Naive thymus-derived CD8-positive, alpha-beta T cell (primary cell): ENCODE data around the gene BSG. TPM values are rescaled to one million over a fixed set of nuclear protein-coding genes. Genes with fewer than 3 reads are reported as not detected.

Experiments
- polyA plus RNA-seq, 3 donors: library from polyadenylated mRNA; unstranded; fragments of 300-500 nt; fragmentation: Illumina TruSeq; gene quantifications; one replicate each; pipeline ENCODE4 v1.2.3, GENCODE V29; 2021
- total RNA-seq, 8 experiments: library from RNA in 2 of 8; stranded (reverse) in 2 of 8; gene quantifications; one replicate each; pipeline ENCODE4 v1.2.3 and lab custom pipeline; 2021 to 2026

BSG gene
- total and polyA plus RNA-seq, 5 experiments from 2014 or later, result 106 to 313 (median 282) TPM

Other genes with a start within 250 kb of the BSG start
- 10 to 100 TPM; 16.8 to 20.3 TPM for gene MIER2, start 227.8 kb upstream of the BSG start, total RNA-seq
- gene MIER2, start 227.8 kb upstream of the BSG start, polyA plus RNA-seq, result 1 to 10 TPM; 2.1 to 3.1 (median 2.4) TPM
- gene C2CD4C, start 163.4 kb upstream of the BSG start, total RNA-seq, result not detected
- gene C2CD4C, start 163.4 kb upstream of the BSG start, polyA plus RNA-seq, result not detected
- gene SHC2, start 111.6 kb upstream of the BSG start, total RNA-seq, result 1 to 10 TPM; 3.6 to 4.0 TPM
- gene SHC2, start 111.6 kb upstream of the BSG start, polyA plus RNA-seq, result 1 to 10 TPM in 1 of 3 donors, under 1 TPM in 2; 0.30 to 1.8 (median 0.41) TPM
- gene MADCAM1, start 76.1 kb upstream of the BSG start, total RNA-seq, result 1 to 10 TPM; 1.1 to 1.2 TPM
- gene MADCAM1, start 76.1 kb upstream of the BSG start, polyA plus RNA-seq, result under 1 TPM; 0.17 to 0.33 (median 0.17) TPM
- gene TPGS1, start 65.1 kb upstream of the BSG start, total RNA-seq, result 10 to 100 TPM; 31.5 to 33.0 TPM
- gene TPGS1, start 65.1 kb upstream of the BSG start, polyA plus RNA-seq, result 10 to 100 TPM; 31.6 to 43.3 (median 42.3) TPM
- 10 to 100 TPM; 41.7 to 46.7 TPM for gene CDC34, start 40.8 kb upstream of the BSG start, total RNA-seq
- 10 to 100 TPM; 20.6 to 43.5 (median 27.9) TPM for gene CDC34, start 40.8 kb upstream of the BSG start, polyA plus RNA-seq
- 10 to 100 TPM; 46.9 to 55.9 TPM for gene GZMM, start 28.5 kb upstream of the BSG start, total RNA-seq
- gene GZMM, start 28.5 kb upstream of the BSG start, polyA plus RNA-seq, result 100 to 1,000 TPM; 228 to 450 (median 333) TPM
- gene HCN2, start 17.3 kb downstream of the BSG start, total RNA-seq, result under 1 TPM; 0.49 to 0.68 TPM
- under 1 TPM in 2 of 3 donors, not detected in 1; 0.03 to 0.06 TPM for gene HCN2, start 17.3 kb downstream of the BSG start, polyA plus RNA-seq
- 10 to 100 TPM; 88.4 to 92.3 TPM for gene POLRMT, start 60.9 kb downstream of the BSG start, total RNA-seq
- gene POLRMT, start 60.9 kb downstream of the BSG start, polyA plus RNA-seq, result 10 to 100 TPM; 33.2 to 71.1 (median 37.4) TPM
- gene FGF22, start 67.3 kb downstream of the BSG start, total RNA-seq, result 1 to 10 TPM; 2.4 to 2.6 TPM
- gene FGF22, start 67.3 kb downstream of the BSG start, polyA plus RNA-seq, result not detected
- 100 to 1,000 TPM; 122 to 125 TPM for gene RNF126, start 90.6 kb downstream of the BSG start, total RNA-seq
- gene RNF126, start 90.6 kb downstream of the BSG start, polyA plus RNA-seq, result 10 to 100 TPM; 56.2 to 70.7 (median 61.0) TPM
- 1 to 10 TPM; 3.0 to 4.2 TPM for gene FSTL3, start 103.8 kb downstream of the BSG start, total RNA-seq
- gene FSTL3, start 103.8 kb downstream of the BSG start, polyA plus RNA-seq, result 1 to 10 TPM; 2.4 to 3.2 (median 2.8) TPM
- not detected for gene PRSS57, start 122.9 kb downstream of the BSG start, total RNA-seq
- 1 to 10 TPM in 1 of 3 donors, not detected in 2; 1.2 TPM for gene PRSS57, start 122.9 kb downstream of the BSG start, polyA plus RNA-seq
- not detected for gene PALM, start 136.3 kb downstream of the BSG start, total RNA-seq
- gene PALM, start 136.3 kb downstream of the BSG start, polyA plus RNA-seq, result not detected
- not detected for gene MISP, start 178.5 kb downstream of the BSG start, total RNA-seq
- not detected for gene MISP, start 178.5 kb downstream of the BSG start, polyA plus RNA-seq
- 100 to 1,000 TPM; 321 to 323 TPM for gene PTBP1, start 224.9 kb downstream of the BSG start, total RNA-seq
- 100 to 1,000 TPM; 110 to 190 (median 110) TPM for gene PTBP1, start 224.9 kb downstream of the BSG start, polyA plus RNA-seq
- not detected for gene PLPPR3, start 249.4 kb downstream of the BSG start, total RNA-seq
- gene PLPPR3, start 249.4 kb downstream of the BSG start, polyA plus RNA-seq, result not detected